Smooth muscle cell of the pulmonary artery (primary cell): ENCODE measurements around the gene MCOLN3. TPM values are rescaled to one million over a fixed set of nuclear protein-coding genes. Genes with fewer than 3 reads are reported as not detected.

Experiments
- total RNA-seq: library from RNA; depleted of rRNA; stranded (reverse); fragments of >200 nt; gene quantifications from 2 replicates; pipeline ENCODE4 v1.2.3, GENCODE V29; 2014

MCOLN3 gene
- 0.72 and 0.73 TPM in 2 replicates for total RNA-seq

GRCh38 chr1:85048296-85049064 is at the start of gene MCOLN3:
MCOLN3 (minus strand) TSS chr1:85048500; CDS start chr1:85045360, 3,140 bp downstream.

GRCh38 chr1:84996846-84997666 is 51.2 kb downstream of the MCOLN3 start, which contains the start of gene MCOLN2:
MCOLN2 (minus strand) TSS chr1:84997113; CDS start chr1:84996872, 241 bp downstream.

Other genes starting within 250 kb of the MCOLN3 start
- gene LPAR3, start 155.3 kb downstream of the MCOLN3 start, total RNA-seq = 0.26 and 2.2 TPM in 2 replicates
- gene MCOLN2, start 51.4 kb downstream of the MCOLN3 start, total RNA-seq = 0.85 and 1.3 TPM in 2 replicates
- 5.7 and 6.6 TPM in 2 replicates for gene SYDE2, start 152.5 kb upstream of the MCOLN3 start, total RNA-seq
- 20.1 and 24.7 TPM in 2 replicates for gene C1orf52, start 211.2 kb upstream of the MCOLN3 start, total RNA-seq
- 15.7 and 17.3 TPM in 2 replicates for gene BCL10, start 228.1 kb upstream of the MCOLN3 start, total RNA-seq